K562 (cell line): ENCODE data around the gene SLC19A2. TPM values are rescaled to one million over a fixed set of nuclear protein-coding genes. Genes with fewer than 3 reads are reported as not detected.

Experiments used
- ATAC-seq: fragments of 200-7000 bp; cut with Tn5 transposase; 3 replicates; pipeline ENCODE4 v1.9.1; 2020; ENCODE audit warnings: moderate library complexity
- BruUV-seq: library from RNA; stranded (reverse); fragments of 400-500 nt; replicated peaks from 2 replicates; lab custom pipeline; 2021; lab: Mats Ljungman, UMichigan
- CTCF ChIA-PET: fragments of 300-600 bp; formaldehyde crosslinking; extraction: SDS; loops from one replicate; lab custom pipeline; 2021; ENCODE audit warnings: low intra/inter-chr PET ratio; lab: Yijun Ruan, JAX
- POLR2A ChIA-PET: fragments of 300-600, 350-650 bp; sonication (Branson Sonifier 250); formaldehyde crosslinking; extraction: SDS; loops from one replicate; lab custom pipeline; 2021; ENCODE audit warnings: antibody characterized with exemption, inconsistent platforms; lab: Yijun Ruan, JAX
- DNase-seq, 4 experiments: peaks; one replicate each; pipeline versions ENCODE4 v3.0.0 to v3.0.0-alpha.2; 2011 to 2018; ENCODE audit warnings: low spot score in 3 of 4, mixed read lengths in 3 of 4; ENCODE audit errors: extremely low read depth in 1 of 4
- FAIRE-seq: peaks from 2 replicates; lab custom pipeline; 2011; peaks lifted over from hg19 to GRCh38; lab: Jason Lieb, UNC
- H2AFZ ChIP-seq: 2 replicates; pipeline ENCODE4 v1.6.0; 2011; ENCODE audit warnings: low read depth, low read length, control low read depth, inconsistent platforms
- H3K27ac ChIP-seq: fragments of 200-600 bp; 3 replicates; pipeline ENCODE4 v1.8.0; 2011; ENCODE audit warnings: low read depth, mild to moderate bottlenecking, control low read depth, inconsistent platforms, low read length, moderate library complexity, mixed read lengths; ENCODE audit errors: extremely low read depth
- H3K27me3 ChIP-seq, 2 experiments: fragments of 300-600 bp in 1 of 2; 2 replicates in 1 of 2; 3 replicates in 1 of 2; pipeline versions ENCODE4 v1.6.0 to v1.8.0; 2011; ENCODE audit warnings: inconsistent platforms in 2 of 2, low read length in 2 of 2, mild to moderate bottlenecking in 1 of 2, mixed read lengths in 1 of 2, moderate library complexity in 1 of 2; ENCODE audit not compliant: control insufficient read depth in 2 of 2, insufficient read depth in 2 of 2
- H3K36me3 ChIP-seq: fragments of 300-600 bp; 3 replicates; pipeline ENCODE4 v1.8.0; 2011; ENCODE audit warnings: mild to moderate bottlenecking, low read length, inconsistent platforms; ENCODE audit not compliant: control insufficient read depth, insufficient read depth
- H3K4me1 ChIP-seq, 2 experiments: fragments of 200-600 bp in 1 of 2; replicated peaks in 1 of 2; 2 replicates in 1 of 2; 3 replicates in 1 of 2; pipeline versions ENCODE4 v1.5.1 to v1.8.0; 2011; ENCODE audit warnings: inconsistent platforms in 2 of 2, low read length in 2 of 2, mild to moderate bottlenecking in 1 of 2, mixed read lengths in 1 of 2, moderate library complexity in 1 of 2; ENCODE audit not compliant: control insufficient read depth in 2 of 2, insufficient read depth in 2 of 2
- H3K4me2 ChIP-seq: 2 replicates; pipeline ENCODE4 v1.6.1; 2011; ENCODE audit warnings: low read length, control low read depth, inconsistent platforms, mixed read lengths; ENCODE audit not compliant: insufficient read depth
- H3K4me3 ChIP-seq: fragments of 200-600 bp; sonication (generic), shearing (Covaris generic); 2 replicates; pipeline ENCODE4 v1.5.1; 2016; ENCODE audit warnings: control low read depth, inconsistent platforms
- H3K79me2 ChIP-seq: fragments of 200-600 bp; 3 replicates; pipeline ENCODE4 v1.8.0; 2011; ENCODE audit warnings: low read length, inconsistent platforms; ENCODE audit not compliant: control insufficient read depth, insufficient read depth
- H3K9ac ChIP-seq, 2 experiments: 2 replicates each; pipeline versions ENCODE4 v1.6.0 to v1.6.1; 2011; ENCODE audit warnings: low read depth in 2 of 2, low read length in 2 of 2, control low read depth in 1 of 2, inconsistent platforms in 1 of 2, mild to moderate bottlenecking in 1 of 2, mixed read lengths in 1 of 2; ENCODE audit not compliant: insufficient read depth in 1 of 2
- H3K9me1 ChIP-seq: one replicate; pipeline ENCODE4 v1.6.0; 2011; ENCODE audit warnings: inconsistent platforms, mild to moderate bottlenecking, low read length, moderate library complexity; ENCODE audit not compliant: control insufficient read depth, insufficient read depth
- H3K9me3 ChIP-seq: replicated peaks from 2 replicates; pipeline ENCODE4 v1.5.1; 2011; ENCODE audit warnings: low read depth, low read length, inconsistent platforms; ENCODE audit not compliant: control insufficient read depth, insufficient read depth
- H4K20me1 ChIP-seq: replicated peaks from 2 replicates; pipeline ENCODE4 v1.6.1; 2011; ENCODE audit warnings: low read length, inconsistent platforms, mixed read lengths; ENCODE audit not compliant: control insufficient read depth, insufficient read depth
- CEBPG ChIP-seq, 3 experiments: fragments of 200-800 bp in 1 of 3; sonication (Bioruptor generic) in 1 of 3; sonication (generic) in 1 of 3; formaldehyde crosslinking in 1 of 3; IDR thresholded peaks in 2 of 3; conservative IDR thresholded peaks in 1 of 3; 2 replicates each; pipeline versions ENCODE4 v1.6.1 to v1.8.0; 2016 to 2022; ENCODE audit warnings: missing compliant biosample characterization in 2 of 3, missing genetic modification characterization in 2 of 3, mild to moderate bottlenecking in 1 of 3, missing genetic modification reagents in 1 of 3
- XRCC3 ChIP-seq: fragments of 450-650 bp; IDR thresholded peaks from 2 replicates; pipeline ENCODE4 v1.6.1; 2017; ENCODE audit warnings: mild to moderate bottlenecking, moderate library complexity
- WGBS: fragments of 100-300 bp; shearing (Covaris generic); methylation state at CpG from one replicate; pipeline ENCODE4 v1.1.6; 2016; ENCODE audit warnings: low coverage, mixed read lengths; ENCODE audit not compliant: insufficient coverage; ENCODE audit errors: missing lambda C conversion rate; 5-methylcytosine and 5-hydroxymethylcytosine counted together
- in situ Hi-C: fragments of 300-500 bp; cut with MboI; formaldehyde crosslinking; loops from 4 replicates; pipeline ENCODE4 v1.15.0; 2018; ENCODE audit warnings: inconsistent platforms, mixed read lengths
- intact Hi-C: fragments of 100-400 bp; cut with micrococcal nuclease; formaldehyde crosslinking; loops from 2 replicates; pipeline ENCODE4 v1.14.2; 2022
- polyA plus RNA-seq, 8 experiments: library from polyadenylated mRNA; depleted of rRNA in 4 of 8; stranded (reverse) in 5 of 8; unstranded in 3 of 8; fragments of >200 nt; fragmentation: Nextera tagmentation in 2 of 8; fragmentation: Illumina TruSeq in 1 of 8; extraction: Ambion mirVana in 2 of 8; extraction: Trizol in 1 of 8; gene quantifications; 2 replicates each; pipeline versions ENCODE4 v1.2.1 to v1.2.3, GENCODE V29; 2011 to 2014; ENCODE audit warnings: inconsistent platforms in 1 of 8, missing spikeins in 1 of 8
- total RNA-seq, 7 experiments: library from RNA; depleted of rRNA in 6 of 7; stranded (reverse); fragments of >200 nt in 6 of 7; fragmentation: Illumina TruSeq in 2 of 7; extraction: Trizol in 2 of 7; gene quantifications; 2 replicates each; pipeline versions ENCODE4 v1.2.1 to v1.2.3, GENCODE V29; 2011 to 2021; ENCODE audit warnings: low replicate concordance in 1 of 7
- TF ChIP-seq, protein P1 (sequence below): fragments of 450-650 bp; IDR thresholded peaks from 2 replicates; pipeline ENCODE4 v1.6.1; 2018; ENCODE audit not compliant: partially characterized antibody

Gene SLC19A2
- total and polyA plus RNA-seq, 9 of the 15 experiments (the other 6 are each of a cell fraction or from before 2014, with no cell fraction given): 7.4 to 42.8 (median 19.2) TPM

DNA sequence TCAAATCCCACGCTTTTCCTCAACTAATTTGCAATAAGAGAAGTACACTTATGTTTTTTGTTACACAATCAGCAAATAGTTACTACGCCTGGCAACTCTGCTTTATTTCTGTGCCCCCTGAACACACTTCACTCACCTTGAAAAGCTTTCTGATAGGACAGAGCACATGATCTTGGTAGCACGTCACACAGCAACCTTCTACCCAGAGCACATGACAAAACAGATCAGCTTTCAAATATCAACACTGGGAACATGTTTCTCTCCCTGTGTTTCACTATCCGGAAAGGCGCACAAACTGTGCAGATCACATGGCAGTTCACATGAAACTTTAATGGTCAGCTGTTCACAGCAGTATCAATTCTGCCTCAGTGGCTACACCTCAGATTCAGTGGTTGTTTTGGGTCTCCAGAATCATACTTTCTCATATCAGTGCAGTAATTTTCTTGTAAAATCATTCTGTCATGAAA lies 2.2 kb downstream of the SLC19A2 start (continued):
- TF ChIP-seq, protein P1, sequence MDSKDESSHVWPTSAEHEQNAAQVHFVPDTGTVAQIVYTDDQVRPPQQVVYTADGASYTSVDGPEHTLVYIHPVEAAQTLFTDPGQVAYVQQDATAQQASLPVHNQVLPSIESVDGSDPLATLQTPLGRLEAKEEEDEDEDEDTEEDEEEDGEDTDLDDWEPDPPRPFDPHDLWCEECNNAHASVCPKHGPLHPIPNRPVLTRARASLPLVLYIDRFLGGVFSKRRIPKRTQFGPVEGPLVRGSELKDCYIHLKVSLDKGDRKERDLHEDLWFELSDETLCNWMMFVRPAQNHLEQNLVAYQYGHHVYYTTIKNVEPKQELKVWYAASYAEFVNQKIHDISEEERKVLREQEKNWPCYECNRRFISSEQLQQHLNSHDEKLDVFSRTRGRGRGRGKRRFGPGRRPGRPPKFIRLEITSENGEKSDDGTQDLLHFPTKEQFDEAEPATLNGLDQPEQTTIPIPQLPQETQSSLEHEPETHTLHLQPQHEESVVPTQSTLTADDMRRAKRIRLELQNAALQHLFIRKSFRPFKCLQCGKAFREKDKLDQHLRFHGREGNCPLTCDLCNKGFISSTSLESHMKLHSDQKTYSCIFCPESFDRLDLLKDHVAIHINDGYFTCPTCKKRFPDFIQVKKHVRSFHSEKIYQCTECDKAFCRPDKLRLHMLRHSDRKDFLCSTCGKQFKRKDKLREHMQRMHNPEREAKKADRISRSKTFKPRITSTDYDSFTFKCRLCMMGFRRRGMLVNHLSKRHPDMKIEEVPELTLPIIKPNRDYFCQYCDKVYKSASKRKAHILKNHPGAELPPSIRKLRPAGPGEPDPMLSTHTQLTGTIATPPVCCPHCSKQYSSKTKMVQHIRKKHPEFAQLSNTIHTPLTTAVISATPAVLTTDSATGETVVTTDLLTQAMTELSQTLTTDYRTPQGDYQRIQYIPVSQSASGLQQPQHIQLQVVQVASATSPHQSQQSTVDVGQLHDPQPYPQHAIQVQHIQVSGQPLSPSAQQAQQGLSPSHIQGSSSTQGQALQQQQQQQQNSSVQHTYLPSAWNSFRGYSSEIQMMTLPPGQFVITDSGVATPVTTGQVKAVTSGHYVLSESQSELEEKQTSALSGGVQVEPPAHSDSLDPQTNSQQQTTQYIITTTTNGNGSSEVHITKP: no peak

DNA sequence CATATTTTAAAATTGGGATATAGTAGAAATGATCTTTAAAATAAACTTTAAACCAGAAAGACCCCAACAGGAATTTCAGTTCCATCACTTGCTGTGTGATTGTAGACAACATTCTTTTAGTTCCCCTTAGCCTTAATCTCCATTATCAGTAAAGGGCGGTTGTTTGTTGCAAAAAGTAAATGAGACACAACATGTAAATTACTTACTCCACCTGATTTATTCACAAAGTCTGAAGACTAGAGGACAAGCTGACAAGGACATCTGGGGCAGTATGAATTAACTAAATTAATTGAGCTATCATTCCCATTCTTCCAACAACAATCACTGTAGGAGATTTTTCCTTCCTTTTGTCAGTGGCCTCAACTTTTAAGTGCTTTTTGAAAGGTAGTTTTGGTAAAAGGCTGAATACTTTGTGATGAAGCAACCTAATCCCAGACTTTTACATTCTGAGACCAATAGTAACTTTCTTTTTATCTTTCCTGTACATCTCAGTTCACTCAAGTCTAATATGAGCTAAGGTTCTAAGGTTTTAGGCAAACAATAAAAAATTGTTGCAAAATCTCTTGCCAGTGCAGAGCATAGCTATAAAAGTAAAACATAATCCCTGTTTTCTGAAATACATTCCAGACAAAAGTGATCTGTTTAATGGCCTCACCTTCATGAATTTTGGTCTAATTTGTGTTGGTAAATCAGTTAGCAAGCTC lies 6.2 kb downstream of the SLC19A2 start:
- FAIRE-seq: no peak
- Histone ChIP-seq H2AFZ (no peak overlapping the region), H3K4me2 (no peak overlapping the region), H4K20me1 (no peaks in the 10 kb centered on the region), H3K27ac (no peak overlapping the region), H3K9ac (no peak overlapping the region), H3K79me2 (peaks cover 69% of the 10 kb centered on the region), H3K9me3 (no peaks in the 10 kb centered on the region), H3K27me3 (no peaks in the 10 kb centered on the region), H3K4me3 (no peak overlapping the region), H3K9me1 (no peaks in the 10 kb centered on the region), H3K4me1 (peaks cover 5 to 16% of the 10 kb centered on the region in 2 experiments; a peak in 3 of 5 replicates), H3K36me3 (peaks cover 37% of the 10 kb centered on the region)
- no TSS peak for BruUV-seq
- ATAC-seq: no peak
- ChIA-PET CTCF (no interaction called here), POLR2A (interaction anchor here (0.8 to 1.4 kb wide), 2 partner anchors 9 to 13 kb away, joined by 3 read pairs; no protein-coding TSS in a partner anchor)
- TF ChIP-seq XRCC3 (no peak), CEBPG (CRISPR knock-in tag; IDR thresholded peaks at IDR 0.05) (no peak), CEBPG (tag; conservative IDR thresholded peaks at IDR 0.05 in 1 of 2, IDR thresholded peaks at IDR 0.05 in 1 of 2) (peak in 1 of 2 experiments; percentile 23; a peak in 1 of 4 replicates)
- in situ Hi-C loops: no loop called here
- intact Hi-C loops: no loop called here
- no peak for DNase-seq
- WGBS: 42% methylated on average over 1 of the region's 1 CpG
